ENCODE data around the gene UNC5A.

GRCh38 chr5:176849611-176850227, 39.4 kb downstream of the UNC5A start:
- TF ChIP-seq POLR2AphosphoS5 (IDR thresholded peaks at IDR 0.05; ENCODE audit: low read depth, low read length), result no peak
- TF ChIP-seq CTCF (IDR thresholded peaks at IDR 0.05), result no peak
- no peak for TF ChIP-seq REST (IDR thresholded peaks at IDR 0.05; ENCODE audit: insufficient read depth in 1 of 2, low read depth in 2 of 2, low read length in 1 of 2)
- no peak for TF ChIP-seq SIN3A (IDR thresholded peaks at IDR 0.05; ENCODE audit: borderline replicate concordance, insufficient read depth, low read depth, low read length)
